GM18861 (cell line): ENCODE data around the gene SIK2.
"Not testable (repeated sequence)": the region's sequence is repeated elsewhere in the genome, so short reads cannot be mapped to it uniquely, and the experiment has no call there.

Source experiments
- ATAC-seq: cut with Tn5 transposase; IDR thresholded peaks from one replicate; pipeline ENCODE4 v1.9.1; 2021; ENCODE audit not compliant: unreplicated experiment

Gene SIK2

DNA sequence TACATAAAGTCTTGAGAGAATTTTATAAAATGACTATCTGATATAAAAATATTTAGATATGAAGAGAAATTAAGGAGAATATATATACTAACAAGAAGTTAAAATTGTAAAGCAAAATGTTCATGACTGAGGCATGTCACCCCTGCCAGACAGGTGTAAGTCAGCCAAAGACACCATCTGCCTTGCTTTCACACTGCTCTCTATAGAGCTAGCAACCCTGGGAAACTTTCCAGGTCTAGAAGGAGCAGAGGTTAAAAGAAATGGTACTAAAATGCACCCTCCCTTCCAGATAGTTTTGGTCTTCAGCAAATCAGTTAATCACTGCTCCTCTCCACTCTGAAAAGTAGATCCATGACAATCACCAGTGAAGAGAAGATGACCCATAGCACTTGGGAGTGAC is 147.4 kb downstream of the SIK2 start:
- ATAC-seq = no peak

DNA sequence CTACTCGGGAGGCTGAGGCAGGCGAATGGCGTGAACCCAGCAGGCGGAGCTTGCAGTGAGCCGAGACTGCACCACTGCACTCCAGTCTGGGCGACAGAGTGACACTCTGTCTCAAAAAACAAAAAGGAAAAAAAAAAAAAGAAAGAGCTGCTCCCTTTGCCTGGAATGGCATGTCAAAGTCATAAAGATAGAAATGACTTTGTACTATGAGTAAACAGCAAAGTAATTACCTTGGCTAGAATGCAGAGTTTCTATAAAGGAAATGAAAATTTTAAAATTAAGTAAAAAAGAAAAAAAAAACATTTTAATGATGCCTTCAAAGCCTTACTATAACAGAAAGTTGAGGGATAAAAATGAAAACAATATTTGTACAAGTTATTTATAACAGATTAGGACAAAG is 153.8 kb downstream of the SIK2 start:
- ATAC-seq = no peak

DNA sequence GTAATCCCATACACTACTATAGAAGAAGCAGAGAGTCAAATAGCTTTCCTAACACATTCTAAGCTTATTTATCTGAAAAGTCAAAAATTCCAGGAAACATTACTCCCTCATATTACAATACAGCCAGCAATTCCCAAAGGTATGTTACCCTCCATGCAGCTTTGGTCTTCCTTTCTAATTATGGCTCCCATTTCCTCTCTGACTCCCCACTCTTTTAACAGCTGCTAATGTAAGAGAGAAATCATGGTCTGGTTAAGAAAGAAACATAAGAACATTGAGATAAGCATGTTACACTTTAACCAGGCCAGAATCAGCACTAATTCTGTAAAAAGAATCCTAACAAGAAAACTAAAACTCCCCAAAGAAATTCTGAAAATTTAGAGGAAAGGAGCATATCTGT is 157.1 kb downstream of the SIK2 start:
- ATAC-seq = no peak

DNA sequence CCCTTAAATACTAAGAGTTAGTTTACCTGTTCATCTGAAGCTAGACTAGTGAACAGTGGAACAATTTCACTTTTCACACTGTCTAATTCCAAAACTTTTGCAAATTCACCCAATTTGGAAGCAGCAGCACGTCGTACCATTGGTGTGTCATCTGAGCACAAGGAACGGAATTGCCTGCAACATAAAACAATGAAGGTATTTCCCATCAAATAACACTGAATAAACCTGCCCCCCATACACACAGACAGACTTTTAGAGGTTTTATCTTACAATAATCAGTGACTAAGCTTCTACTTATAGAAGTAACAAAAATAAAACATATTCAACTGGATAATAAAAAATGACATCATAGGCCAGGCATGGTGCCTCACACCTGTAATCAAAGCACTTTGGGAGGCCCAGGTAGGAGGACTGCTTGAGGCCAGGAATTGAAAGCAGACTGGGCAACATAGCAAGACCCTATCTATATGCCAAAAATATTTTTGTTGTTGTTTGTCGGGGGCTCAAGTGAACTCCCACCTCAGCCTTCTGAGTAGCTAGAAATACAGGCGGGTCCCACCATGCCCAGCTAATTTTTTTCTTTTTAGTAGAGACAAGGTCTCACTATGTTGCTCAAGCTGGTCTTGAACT is 157.6 kb downstream of the SIK2 start:
- no peak for ATAC-seq

DNA sequence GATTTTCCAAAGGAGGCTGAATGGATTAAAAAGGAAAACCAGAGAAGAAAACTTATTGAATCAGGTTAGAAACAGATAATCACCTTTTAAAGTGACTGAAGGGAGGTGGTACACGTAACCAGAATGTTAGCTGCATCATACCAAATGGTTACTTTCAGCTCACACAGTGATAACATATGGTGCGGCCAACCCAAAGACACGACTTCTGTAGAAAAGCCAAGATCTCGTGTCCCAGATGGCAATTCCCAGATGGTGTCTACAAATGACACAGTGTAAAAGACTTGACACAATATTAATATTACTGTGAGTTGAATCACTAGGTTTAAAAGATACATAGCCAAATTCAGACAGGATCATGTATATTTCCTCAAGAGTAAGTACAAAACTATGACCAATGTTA is 158.8 kb downstream of the SIK2 start:
- ATAC-seq = no peak

DNA sequence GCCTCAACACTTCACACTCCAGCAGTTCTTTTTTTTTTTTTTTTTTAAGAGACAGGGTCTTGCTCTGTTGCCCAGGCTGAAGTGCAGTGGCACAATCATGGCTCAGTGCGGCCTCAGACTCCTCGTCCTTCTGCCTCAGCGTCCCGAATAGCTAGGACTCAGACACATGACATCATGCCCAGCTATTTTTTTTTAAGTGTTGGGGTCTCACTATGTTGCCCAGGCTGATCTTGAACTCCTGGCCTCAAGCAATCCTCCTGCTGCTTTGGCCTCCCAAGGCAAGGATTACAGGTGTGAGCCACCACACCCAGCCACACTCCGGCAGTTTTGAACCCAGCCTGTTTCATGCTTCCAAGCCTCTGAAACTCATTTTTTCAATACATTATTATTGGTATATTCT is 160.3 kb downstream of the SIK2 start:
- ATAC-seq = no peak

DNA sequence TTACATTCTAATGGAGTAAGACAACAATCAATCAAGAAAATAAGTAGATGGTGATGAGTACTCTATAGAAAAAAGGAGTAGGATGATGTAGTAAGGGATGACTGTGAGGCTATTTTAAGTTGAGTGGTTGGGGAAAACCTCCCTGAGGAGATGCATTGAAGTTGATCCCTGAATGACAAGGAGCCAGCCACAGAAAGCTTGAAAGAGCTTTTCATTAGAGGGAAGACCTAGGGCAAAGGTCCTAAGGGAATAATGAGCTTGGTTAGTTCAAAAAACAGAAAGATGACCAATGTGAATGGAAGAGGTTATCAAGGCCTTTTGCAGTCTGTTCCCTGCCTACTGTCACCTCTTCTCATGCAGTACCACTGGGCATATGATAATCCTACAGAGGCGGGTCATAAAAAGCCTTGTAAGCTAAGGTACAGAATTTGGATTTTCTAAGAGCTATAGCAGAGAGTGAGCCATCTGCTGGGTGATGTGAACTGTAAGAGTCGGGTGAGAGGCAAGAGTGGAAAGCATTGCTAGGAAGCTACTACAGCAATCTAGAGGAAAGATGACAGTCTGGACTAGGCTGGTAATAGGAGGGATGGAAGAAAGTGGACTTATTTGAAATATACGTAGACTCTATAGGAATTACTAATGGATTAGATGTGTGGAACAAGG is 160.9 kb downstream of the SIK2 start:
- no peak for ATAC-seq

DNA sequence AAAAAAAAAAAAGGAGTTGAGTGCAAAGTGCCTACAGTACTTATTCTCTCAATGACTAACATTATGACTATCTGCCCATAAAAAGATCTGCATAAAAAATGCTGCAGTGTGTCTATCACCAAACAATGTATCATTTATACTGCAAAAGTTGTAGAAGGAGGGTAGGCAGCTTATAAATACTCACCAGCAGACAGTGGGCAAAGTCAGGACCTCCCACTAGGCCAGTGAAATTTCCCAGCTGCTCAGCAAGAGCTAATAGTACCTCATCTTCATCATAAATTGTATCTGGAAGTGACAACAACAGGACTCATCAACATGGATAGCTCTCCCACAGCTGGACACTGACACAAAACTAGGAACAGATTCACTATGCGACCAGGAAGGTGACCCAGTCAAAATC is 162.4 kb downstream of the SIK2 start:
- ATAC-seq = no peak

DNA sequence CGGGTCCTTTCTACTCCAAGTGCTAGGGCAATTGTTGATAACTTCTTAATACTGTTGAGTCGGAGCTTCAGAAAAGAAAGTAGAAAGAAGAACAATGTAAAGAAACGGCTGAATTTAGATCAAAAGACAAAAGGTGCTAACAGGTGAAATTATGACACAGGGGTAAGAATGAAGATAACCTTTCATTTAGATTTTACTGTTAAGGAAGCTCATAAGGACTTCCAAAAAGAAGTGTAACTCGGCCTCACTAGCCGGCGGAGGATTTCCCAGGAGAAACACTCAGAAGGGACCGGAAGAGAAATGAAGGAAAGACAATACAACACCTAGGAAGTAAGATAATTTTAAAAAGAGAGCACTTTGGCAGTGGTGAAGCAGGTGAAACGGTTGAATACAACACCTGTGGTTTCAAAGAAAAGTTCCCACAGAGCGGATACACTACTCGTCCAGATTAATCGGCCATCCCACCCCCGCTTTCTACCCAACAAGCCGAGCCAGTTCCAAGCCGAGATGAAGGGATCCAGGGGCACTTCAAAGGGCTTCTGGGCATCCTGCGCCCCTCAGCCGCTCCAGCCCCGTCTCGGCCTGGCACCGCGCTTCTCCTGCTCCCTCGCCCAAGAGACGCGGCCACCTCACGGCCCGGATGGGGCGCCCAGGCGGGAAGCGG is 163.2 kb downstream of the SIK2 start:
- no peak for ATAC-seq

DNA sequence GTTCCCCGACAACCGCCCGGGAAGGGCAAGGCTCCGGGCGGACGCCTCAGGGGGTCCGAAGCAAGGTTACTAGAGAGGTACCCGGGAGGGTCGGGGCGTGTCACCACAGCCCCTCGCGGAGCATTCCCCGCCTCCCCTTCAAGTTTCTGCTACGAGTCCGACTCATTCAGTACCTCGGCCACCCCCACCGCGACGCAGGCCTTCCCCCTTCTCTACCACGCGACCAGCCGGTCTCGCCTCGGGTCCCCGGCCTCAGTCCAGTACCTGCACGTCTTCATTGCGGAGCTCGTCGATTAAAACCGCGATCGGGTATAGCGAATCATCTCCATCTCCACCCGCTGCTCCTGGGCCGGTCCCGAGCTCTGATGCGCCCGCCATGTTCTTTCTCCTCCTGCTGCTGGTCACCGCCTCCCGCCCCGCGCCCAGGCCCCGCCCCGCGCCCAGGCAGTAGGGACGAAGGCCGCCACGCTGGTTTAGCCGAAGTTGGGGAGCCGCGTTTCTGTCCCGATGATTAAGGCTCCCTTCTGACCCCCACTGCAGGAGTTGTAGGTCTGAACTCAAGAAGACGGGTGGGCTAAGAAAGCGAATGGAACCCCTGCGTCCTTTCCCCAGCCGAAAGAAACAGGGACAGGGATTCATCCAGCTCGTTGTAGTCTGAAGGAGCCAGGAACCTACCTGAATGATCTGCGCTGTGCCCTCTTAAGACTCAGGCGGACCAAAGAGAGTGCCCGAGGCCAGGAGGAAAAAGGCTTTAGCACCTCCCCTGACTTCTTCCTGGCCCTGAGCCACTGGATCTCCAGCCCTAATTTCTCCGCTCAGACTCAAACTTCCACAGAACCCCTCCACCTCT is 164.0 kb downstream of the SIK2 start, which contains the start of gene PPP2R1B:
TSS of gene PPP2R1B (minus strand) at position 406 of the 850 bp plus-strand sequence. CDS start at position 378, 28 bp downstream.
- ATAC-seq = peak; percentile 56

DNA sequence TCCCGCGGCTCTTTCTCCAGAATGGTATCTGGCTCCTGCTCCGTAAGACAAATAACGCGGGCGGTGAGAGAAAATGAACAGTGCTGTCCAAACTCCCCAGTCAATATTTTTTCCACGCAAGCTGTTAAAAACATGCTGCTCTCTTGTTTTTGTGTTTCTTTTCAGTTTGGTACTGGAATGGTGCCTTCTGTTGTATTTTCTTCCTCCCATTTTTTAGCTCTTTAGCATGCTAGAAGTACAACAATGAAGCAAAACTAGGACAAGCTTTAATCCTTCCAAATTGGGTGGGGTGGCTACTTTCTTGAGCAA is 164.5 kb downstream of the SIK2 start:
- ATAC-seq = no peak

DNA sequence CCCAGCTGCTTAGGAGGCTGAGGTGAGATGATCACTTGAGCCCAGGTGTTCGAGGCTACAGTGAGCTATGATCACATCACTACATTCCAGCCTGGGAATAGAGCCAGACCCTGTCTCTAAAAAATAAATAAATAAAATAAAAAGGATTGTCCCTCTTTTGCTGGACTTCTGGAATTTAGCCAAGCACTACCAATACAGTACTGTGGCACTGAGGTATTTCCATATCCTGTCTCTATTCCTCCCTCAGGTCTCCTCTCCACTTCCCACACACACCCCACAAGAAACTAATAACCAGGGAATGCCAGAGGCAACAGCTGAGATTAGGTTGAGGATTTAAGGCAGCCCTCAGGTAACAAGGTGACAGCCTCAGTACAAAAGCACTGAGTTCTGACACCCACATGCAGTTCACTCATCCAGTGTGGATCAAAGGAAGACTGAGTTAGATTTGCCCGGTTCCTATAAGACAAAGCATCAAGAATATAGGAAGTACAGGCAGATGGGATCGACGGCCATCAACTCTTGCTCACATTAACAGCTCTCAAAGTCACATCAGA is 168.4 kb downstream of the SIK2 start:
- ATAC-seq = no peak

DNA sequence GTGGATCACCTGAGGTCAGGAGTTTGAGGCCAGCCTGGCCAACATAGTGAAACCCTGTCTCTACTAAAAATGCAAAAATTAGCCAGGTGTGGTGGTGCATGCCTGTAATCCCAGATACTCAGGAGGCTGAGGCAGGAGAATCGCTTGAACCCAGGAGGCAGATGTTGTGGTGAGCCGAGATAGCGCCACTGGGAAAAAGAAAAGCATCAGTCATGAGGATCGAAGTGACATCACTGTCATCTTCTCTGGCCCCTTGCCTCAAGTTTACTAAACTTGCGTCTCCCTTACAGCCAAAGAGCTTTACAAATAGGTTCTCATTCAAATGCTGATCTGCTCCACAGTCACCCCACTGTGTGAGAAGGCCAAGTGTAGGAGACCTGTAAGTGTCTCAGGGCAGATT is 169.0 kb downstream of the SIK2 start:
- not testable (repeated sequence) for ATAC-seq

DNA sequence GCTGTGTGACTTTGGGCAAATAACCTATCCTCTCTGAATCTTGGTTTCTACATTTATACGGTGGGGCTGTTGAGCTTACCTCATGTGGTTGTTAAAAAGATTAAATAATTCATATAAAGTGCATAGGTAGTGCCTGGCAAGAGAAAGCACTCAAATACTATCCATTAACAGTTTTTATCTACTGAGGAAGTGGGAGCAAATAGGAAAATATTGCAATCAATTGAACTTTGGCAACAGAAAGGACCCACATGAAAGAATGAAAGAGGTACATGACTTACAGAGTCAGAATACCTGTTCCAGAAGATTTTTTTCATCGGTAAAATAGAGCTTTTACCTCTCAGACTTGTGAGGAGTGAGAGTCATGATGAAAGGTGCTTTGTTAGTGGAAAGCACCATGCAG is 170.3 kb downstream of the SIK2 start:
- ATAC-seq = no peak

DNA sequence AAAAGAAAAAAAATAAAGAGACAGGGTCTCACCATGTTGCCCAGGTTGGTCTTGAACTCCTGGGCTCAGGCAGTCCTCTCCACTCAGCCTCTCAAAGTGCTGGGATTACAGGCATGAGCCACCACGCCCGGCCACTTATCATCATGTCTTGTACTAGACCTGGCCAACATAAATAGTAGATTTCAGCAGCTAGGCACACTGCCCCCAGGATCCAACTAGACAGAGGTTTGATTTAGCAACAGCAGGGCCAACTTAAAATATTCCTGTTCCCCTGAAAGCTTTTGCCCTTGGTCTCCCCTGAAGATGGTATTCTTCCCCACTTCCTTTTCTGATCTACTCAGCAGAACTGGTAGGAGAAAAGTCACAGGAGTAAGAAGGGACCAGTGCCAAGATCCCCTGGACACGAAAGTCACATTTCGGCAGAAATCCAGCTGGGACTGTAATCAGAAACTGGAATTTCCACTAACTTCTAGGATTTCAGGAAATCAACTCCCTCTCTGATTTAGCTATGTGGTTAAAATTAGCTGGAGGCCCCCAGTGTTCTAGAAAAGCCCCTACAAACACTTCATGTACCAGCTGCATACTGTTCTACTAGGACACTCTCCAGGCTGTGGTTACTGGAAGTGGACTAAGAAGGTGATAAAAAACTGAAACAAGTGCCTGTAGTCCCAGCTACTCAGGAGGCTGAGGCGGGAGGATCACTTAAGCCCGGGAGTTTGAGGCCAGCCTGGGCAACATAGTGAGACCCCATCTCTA is 172.9 kb downstream of the SIK2 start:
- ATAC-seq = no peak

DNA sequence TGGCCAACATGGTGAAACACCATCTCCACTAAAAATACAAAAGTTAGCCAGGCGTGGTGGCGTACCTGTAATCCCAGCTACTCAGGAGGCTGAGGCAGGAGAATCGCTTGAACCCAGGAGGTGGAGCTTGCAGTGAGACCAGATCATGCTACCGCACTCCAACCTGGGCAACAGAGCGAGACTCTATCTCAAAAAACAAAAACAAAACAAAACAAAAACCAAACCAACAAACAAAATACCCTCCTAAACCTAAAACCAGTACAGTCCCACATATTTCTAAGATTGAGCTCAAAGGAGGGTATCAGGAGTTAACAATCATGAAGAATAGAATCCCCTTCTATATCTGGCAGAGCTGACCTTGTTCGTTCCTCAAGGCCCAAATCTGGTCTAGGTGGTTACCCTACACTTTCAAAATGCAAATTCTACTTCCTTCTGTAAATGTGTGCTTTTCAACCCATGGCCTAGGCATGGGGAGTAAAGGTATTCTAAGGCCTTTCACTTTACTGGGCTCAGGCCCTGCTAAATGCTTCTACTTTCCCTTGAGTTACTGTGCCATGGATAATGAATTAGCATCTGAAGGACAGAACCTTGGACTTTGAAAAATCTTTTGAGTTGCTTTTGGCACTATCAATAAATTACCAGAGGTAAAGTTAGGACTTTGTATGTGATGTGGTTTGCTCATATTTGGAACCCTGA is 174.3 kb downstream of the SIK2 start:
- ATAC-seq = peak; percentile 94

DNA sequence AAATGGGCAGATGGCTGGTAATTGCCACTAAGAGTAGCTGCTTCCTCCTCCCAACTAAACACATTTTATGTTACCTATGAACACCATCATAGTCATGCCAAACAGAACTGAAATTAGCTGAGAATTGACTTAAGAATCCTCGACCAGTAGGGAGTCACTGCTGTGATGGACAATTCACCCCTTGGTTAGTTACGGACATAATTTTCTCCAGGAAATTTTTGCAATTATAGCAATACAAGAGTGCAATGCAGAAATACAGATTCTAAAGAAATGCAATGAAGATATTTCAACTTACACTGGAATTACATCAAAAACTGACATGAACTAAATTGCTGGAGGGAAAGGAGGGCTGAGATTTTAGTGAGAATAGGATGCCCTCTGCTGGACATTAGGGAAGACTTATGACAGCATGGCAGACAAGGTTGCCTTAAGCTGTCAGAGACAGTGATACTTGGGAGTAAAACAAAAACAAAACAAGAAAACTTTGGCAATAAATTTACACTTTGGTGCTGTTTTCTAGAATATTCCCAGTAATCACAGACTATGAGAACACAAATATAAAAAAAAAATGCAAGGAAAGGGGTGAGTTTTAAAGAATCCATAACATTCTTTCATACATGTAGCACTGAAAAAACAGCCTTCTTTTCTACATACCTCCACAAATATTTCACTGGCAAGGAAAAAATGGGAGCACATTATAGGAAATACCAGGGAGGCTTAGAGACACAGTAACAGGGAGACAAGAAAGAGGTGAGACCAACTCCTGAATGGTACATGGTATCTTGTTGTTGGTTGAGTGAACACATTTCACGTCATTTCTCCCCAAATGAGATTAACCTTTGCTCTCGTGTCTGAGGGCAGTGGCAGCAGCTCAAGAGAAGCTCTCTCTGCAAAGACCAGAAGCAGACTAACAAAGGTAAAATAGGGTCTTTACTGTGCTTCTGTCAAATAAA is 175.1 kb downstream of the SIK2 start:
- ATAC-seq = peak; percentile 57

DNA sequence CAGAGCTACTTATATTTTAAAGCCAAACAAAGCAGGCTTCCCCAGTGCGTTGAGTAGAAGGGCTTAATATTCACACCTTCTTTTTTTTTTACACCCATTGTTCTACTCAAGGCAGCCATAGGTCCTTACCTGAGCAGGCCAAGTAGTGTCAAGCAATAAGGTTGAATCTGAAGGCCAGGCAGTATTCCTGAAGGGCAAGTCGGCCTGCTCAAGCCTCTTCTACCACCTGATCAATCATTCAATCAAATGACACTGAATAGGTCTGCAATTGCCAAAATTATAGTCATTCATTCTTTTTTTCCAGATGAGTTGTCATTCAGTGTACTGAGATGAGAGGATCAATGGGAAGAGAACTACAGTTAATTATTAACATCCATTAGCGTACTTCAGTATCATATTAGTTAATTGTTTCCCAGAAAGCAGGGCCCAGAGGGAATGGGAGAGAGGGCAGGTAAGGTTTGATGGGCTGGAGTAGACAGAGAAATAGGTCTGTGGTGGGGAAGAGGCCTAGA is 175.9 kb downstream of the SIK2 start:
- ATAC-seq = no peak

DNA sequence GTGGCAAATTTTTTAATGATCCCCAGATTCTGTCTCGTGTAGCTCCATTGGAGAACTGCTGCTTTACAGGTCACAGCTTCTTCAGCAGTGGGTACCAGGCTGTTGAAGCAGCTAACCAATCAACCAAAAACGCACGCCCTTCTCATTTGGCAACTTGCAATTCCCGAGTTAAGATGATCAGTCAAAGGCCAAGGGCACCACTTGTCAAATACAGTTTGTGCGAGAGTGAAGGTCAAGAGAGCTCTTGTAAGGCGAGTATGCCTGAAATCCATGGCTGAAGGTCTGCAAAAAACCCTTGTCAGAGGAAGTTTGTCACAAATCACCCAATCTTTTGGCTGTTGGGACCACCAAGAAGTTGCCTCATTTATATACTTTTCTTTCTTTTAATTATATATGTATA is 176.9 kb downstream of the SIK2 start:
- ATAC-seq = no peak
